Cardiac atrium fibroblast (primary cell): Measurements from ENCODE around the gene TCF20. TPM values are rescaled to one million over a fixed set of nuclear protein-coding genes. Genes with fewer than 3 reads are reported as not detected.

Experiments
- total RNA-seq: library from RNA; depleted of rRNA; stranded (reverse); fragments of >200 nt; gene quantifications from 2 replicates; pipeline ENCODE4 v1.2.3, GENCODE V29; 2015

The TCF20 gene
- total RNA-seq = 14.1 and 17.8 TPM in 2 replicates

GRCh38 chr22:42270510-42271190 lies at the start of gene TCF20:
Gene TCF20 (minus strand): TSS chr22:42270653. CDS start chr22:42215305, 55,348 bp downstream.

Other genes starting within 250 kb of the TCF20 start
- gene NAGA, start 199.8 kb downstream of the TCF20 start, total RNA-seq = 22.6 and 24.6 TPM in 2 replicates
- 15.4 and 17.3 TPM in 2 replicates for gene PHETA2, start 196.4 kb downstream of the TCF20 start, total RNA-seq
- gene SMDT1, start 191.0 kb downstream of the TCF20 start, total RNA-seq = 0.81 and 7.8 TPM in 2 replicates
- gene NDUFA6, start 179.9 kb downstream of the TCF20 start, total RNA-seq = 37.7 and 42.4 TPM in 2 replicates
- 0.18 TPM in 1 of 2 replicates, not detected in the other for gene CYP2D6, start 139.8 kb downstream of the TCF20 start, total RNA-seq
- not detected in 2 replicates for gene NFAM1, start 161.8 kb upstream of the TCF20 start, total RNA-seq
- 19.1 and 24.6 TPM in 2 replicates for gene RRP7A, start 249.1 kb upstream of the TCF20 start, total RNA-seq